ENCODE data around the gene CYP2A13.

GRCh38 chr19:41076286-41076685 lies 12.0 kb upstream of the CYP2A13 start:
- TF ChIP-seq CTCF (IDR thresholded peaks at IDR 0.05): no peak
- no peak for TF ChIP-seq ZFX (IDR thresholded peaks at IDR 0.05; ENCODE audit: borderline replicate concordance)

Measured in 22Rv1 (cell line).